ENCODE measurements around the gene NTSR2.
A peak's percentile ranks its signal among the peaks of the same experiment; 100 is the strongest.

Gene NTSR2

DNA sequence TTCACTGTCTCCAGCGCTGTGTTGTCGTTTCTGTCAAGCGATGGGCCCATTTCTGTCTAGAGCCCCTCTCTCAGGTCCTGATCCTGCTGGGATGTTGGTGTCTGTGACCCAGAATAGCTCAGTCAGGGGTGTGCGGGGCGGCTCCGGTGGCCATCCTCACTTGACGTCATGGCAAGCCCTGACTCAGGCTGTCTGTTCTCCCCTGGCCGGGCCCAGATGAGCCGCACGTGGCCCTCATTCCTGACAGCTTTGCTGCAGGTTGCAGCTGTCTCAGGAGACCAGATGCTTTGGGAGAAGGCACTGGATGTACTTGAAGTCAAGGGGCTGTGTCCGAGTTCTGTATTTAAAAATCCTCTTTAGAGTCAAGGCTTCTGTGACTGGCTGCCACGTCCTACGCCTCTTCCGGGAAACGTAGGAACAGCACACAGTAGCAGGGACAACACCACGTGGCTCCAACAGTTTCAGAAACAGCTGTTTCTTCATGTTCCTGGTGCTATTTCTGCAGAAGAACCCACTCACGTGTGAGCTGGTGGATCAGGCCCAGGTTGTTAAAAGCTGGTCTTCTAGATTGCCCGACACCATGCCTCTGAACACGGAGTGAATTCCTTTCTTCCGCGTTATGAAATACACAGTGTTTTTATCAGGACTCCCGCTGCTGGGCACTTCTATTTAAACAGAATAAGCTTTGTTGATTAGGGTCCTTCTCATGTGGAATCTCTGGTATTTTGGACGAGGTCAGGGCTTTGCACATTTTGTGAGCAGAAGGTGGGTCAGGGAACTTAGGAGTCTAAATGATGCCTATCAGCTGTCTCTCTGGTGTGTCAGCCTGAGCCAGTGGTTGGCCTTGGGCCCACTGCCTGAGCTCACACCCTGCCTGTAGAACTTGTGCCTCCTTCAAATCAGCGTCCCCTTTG, 28.3 kb upstream of the NTSR2 start:
- DNase-seq, result no peak

DNA sequence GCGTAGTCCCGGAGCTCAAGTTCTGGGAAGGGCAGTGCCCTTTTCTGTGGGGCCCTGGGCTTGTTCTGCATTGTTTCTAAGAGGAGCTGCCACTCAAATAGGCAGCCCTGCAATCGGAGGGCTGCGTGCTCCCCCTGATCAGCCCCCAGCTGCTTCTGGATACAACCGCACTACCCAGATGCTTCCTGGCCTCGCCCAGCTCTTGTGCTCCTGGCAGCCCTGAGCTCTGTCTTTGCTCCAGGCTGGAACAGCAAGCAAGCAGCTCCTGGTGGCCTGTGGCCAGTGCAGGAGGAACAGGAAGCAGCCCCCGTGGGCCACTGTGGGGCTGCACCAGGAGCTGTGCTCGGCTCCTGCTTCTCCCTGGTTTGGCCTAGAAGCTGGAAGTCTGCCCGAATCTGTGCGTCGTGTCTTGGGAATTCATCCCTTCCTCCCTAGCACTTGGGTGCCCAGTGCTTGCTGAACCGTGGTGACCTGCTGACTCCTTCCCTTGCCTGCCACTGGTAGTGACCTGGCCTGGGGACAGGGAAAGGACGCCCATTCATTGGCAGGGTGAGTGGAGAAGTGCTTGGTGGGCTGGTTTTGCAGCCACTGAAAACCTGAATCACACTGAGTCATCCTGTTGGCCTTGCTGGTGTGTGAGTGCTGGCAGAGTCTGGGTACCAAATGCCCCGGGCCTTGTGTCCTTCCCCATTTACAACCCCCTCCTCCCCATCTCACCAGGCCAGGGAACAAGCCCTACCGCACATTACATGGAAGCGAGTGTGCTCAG, 27.3 kb upstream of the NTSR2 start:
- no peak for DNase-seq

DNA sequence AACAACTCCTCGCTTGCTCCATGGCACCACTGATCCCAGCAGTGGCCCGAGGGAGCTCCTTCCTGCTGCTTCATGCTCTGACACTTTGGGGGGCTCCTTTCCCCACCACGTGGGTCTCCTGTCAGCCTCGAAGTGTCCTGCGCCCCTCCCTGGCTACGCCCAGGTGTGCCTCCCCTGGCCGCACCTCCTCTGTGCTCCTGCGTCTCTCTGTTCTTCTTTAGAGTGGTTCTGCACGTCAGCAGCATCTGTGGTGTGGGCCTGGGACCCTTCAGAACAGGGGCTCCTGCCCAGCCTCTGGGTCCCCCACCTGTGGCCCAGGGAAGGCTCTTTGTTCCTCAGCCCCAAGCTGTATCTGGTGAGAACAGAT, 26.7 kb upstream of the NTSR2 start:
- no peak for DNase-seq

- no peak for DNase-seq
Measured at GRCh38 chr2:11695576-11695975, 25.6 kb upstream of the NTSR2 start.

DNA sequence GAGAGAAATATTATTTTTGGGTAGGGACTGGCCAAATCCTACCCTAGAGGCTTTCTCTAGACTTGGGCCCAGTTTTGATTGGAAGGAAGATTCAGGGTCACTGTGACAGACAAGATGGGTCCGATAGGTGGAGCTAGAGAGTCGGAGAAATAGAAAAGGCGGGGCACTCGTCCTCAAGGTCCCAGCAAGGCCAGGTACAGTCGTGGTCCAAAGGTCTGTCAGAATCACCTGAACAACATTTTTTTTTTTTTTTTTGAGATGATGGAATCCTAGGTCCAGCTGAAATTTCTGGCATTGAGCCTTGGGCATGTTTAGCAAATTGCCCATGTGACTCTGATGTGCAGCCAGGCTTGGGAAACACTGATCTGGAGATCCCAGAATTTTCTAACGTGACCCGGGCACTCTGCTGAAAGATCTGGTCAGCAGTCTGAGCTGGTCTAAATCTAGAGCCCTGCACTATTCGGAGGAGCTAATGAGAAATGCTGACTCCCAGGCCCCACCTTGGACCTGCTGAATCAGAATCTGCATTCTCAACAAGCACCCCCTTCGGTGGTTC, 23.0 kb upstream of the NTSR2 start:
- DNase-seq, result peak; percentile 75

- no peak for DNase-seq
Measured at GRCh38 chr2:11691076-11691660, 21.2 kb upstream of the NTSR2 start.

DNA sequence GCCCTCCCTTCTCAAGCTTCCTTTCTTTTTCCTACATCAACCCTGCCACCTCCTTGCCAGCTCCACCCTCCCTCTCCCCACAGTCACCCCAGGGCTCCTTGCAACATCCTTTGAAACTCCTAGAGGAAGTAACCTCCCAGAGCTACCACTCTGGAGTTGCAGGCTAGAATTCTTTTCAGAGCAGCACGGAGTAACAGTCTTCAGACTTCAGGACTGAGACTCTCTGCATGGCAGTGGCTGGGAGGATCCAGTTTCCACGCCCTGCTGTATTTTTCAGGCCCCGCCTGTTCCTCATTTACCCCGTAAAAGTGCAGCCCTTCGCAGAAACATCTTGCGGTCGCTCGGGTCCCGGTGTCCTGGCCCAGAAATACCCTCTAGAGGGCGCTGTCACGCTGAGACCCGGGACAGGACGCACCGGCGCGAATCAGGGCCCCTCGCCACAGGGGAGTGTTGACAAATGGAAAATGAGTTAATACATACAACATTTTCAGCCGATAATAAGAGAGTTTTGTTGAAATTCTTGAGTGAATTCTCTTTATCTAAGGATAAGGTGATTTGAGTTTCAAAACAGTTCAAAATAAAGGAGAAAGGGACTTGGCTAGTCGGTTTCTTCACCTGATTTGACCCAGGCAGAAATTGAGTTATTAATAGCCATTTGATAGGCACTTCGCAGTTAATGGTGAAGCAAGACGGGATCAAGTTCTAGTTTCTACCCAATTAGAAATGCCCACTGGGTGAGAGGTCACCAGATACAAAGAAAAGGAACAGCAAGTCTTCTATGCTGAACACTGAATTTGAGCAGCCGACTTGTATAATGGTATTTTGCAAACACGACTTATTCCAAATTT, 18.5 kb upstream of the NTSR2 start:
- DNase-seq, result peak; percentile 64

- no peak for DNase-seq
Measured at GRCh38 chr2:11687736-11688135, 17.7 kb upstream of the NTSR2 start.

DNA sequence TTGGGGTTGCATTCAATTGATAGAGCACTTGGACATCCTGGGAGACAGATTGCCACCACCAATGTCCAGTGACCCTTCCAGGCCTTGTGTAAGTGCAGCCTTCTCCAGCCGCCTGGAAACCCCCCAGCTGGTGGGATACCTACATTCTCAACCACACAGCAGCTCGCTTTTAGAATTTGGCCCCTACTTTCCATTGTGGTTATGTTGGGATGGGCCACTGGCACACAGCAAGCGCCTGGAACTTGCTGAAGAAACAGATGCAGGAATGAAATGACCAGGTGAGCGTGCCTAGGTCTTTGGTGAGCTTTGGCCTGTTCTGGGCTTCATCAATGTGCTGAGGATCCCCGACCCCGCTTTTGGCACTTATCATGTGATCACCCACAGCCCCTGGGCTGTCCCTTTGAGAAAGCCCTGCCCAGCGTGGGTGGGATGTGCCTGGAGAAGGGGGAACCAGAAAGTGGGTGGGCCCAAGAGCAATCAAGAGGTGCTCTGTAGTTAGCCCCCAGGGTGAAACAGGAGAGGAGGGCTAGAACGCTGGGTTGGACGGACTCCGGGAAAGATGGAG, 16.0 kb upstream of the NTSR2 start:
- DNase-seq, result no peak

DNA sequence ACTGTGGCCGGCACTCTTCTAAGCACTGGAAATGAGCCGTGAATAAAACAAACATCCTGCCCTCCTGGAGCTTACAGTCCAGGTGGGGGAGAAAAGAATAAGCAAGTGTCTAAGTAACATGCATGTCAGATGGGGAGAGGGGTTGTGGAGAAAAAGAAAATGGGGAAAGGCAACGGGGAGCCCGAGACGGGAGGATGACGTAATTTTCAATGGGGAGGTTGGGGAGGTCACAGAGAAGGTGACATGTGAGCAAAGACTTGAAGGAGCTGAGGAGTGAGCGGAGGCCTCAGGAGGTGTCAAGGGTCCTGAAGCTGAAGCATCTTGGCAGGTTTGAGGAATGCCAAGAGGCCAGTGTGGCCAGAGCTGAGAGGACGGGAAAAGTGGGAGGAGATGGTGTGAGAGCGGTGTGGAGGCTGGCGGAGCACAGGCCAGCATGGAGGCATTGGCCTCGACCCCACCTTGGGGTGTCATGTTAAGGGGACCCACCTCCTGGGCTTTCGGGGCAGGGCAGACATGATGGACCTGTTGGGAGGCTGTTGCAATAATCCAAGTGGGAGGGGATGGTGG, 15.0 kb upstream of the NTSR2 start:
- no peak for DNase-seq

DNA sequence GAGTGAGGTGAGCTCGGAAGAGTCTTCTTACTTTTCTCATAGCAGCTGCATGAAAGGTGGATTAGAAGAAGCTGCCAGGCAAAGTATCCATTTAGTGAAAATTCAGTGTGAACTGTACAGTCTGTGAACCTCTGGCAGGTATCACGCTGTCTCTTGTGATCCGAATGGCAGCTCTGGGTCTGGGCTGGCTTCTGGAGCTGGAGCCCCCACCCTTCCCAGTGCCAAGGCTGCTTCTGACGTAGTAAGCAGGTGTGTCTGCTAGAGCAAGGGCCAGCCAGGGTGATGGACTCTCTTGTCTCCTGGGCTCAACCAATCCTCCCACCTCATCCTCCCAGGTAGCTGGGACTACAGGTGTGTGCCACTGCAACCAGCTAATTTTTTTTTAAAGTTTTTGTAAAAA, 14.0 kb upstream of the NTSR2 start:
- DNase-seq, result no peak

DNA sequence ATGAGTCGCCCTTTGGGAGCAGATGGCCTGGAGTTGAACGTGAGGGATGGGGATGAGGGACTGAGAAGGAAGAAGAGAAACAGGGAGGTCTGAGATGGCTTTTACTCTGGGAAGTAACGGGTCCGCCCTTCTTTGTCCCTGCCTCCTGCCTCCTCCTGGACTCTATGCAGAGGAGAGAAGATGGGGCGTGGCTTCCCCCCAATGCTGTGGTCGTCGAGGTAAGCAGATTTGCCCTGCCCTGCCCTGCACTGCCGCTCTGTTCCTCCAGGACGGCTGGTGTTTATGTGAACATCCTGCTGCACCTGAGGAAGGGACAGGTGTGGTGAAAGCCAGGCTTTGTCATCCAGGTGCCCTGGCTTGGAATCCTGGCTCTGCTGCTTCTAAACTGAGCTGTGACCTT, 13.5 kb upstream of the NTSR2 start:
- DNase-seq, result no peak

GRCh38 chr2:11682590-11682915, 12.6 kb upstream of the NTSR2 start:
- DNase-seq, result no peak

- DNase-seq, result peak; percentile 50
Measured at GRCh38 chr2:11681722-11682589, 12.0 kb upstream of the NTSR2 start.

DNA sequence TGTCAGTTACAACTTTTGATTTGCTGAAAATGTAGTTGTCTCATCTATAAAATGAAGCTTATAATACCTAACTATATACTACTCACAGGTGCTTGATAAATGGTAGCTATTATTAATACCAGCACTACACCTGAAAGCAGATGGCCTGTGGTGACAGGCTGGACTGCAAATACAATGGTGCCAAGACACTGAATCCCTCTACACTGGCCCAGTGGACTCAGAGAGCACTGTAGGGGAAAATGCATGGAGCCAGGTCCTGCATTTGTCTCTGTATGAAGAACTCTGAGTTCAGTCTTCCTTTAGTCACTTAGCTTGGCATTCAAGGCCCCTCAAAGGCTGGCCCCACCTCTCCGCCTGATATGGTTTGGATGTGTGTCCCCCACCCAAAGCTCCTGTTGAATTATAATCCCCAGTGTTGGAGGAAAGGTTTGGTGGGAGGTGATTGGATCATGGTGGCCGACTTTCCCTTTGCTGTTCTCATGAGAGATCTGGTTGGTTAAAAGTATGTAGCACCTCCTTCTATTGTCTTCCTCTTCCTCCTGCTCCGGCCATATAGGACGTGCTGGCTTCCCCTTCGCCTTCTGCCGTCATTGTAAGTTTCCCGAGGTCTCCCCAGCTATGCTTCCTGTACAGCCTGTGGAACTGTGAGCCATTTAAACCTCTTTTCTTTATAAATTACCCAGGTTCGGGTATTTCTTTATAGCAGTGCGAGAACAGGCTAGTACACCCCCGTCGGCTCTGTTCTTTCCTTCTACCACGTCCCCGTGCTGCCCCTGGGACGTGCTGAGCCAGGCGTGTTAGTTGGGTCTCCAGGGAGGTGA, 11.1 kb upstream of the NTSR2 start:
- DNase-seq, result no peak

GRCh38 chr2:11680182-11680900, 10.3 kb upstream of the NTSR2 start:
- DNase-seq, result no peak

DNA sequence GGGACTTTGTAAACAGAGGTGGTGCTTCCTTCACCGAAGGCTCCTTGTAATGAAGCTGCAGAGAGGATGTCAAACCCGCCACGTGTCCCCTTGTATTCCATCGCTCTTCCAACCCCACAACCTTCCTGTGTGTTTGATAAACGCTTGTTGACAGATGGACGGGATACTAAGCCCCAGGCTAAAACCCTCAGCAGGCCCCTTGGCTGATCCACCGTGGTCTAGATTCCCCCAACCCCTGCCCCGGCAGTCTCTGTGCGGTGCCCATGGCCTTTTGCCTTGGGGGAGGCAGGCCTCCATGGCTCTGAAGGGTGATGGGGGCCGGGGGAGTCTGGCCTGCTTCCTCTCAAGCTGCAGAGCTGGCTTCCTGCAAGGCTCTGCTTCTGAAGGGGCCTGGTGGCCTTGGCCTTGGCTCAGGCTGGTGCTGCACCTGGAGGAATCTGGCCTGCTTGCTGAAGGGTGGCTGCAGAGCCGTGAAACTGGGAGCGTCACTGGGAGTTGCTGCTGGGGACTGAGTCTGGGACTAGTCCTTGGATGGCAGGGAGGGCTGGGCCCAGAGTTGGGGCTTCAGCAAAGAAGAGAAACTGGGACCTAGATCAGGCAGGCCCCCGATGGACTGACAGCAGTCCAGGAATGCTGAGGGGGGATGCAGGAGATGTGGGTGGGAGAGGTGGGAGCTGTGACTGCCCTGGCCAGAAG, 9.6 kb upstream of the NTSR2 start:
- no peak for DNase-seq

- DNase-seq, result no peak
Measured at GRCh38 chr2:11679016-11679415, 9.0 kb upstream of the NTSR2 start.
